Limb (tissue), 2 donors: ENCODE results near the gene IGFALS.
A peak's percentile ranks its signal among the peaks of the same experiment; 100 is the strongest.

ENCODE experiments used
- DNase-seq, 2 donors: peaks; one replicate each; pipeline ENCODE4 v3.0.0-alpha.2; 2016; ENCODE audit errors: extremely low spot score in 2 of 2

Gene IGFALS

DNA sequence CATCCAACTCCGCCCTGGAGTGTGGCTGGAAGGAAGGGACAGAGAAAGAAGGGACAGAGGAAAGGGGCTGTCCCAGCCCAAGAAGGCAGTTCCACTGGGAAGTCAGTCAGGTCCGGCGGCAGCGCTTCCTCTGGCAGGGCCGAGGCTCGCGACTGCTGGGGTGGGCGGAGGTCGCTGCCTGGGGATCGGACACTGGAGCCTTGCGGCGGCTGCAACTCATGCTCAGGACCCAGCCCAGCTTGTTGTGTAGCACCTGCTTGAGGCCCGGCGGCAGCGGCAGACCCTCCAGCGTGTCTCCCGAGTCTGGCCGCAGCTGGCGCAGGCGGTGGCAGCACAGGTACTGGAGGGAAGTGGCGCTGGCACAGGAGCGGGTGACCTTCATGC, 16.5 kb downstream of the IGFALS start:
- DNase-seq = no peak

- DNase-seq = no peak
Measured at GRCh38 chr16:1776672-1776955, 16.9 kb downstream of the IGFALS start.

GRCh38 chr16:1775846-1776671, 17.4 kb downstream of the IGFALS start:
- DNase-seq = no peak

- DNase-seq = no peak
Measured at GRCh38 chr16:1775006-1775845, 18.3 kb downstream of the IGFALS start.

- no peak for DNase-seq
Measured at GRCh38 chr16:1774448-1774780, 19.1 kb downstream of the IGFALS start.

GRCh38 chr16:1773703-1774447, 19.6 kb downstream of the IGFALS start:
- no peak for DNase-seq

- peak; percentile 72 to 92 for DNase-seq
Measured at GRCh38 chr16:1772908-1773702, 20.4 kb downstream of the IGFALS start, which contains the start of gene MRPS34. Gene MRPS34, minus strand, starts transcription at chr16:1773134. Its CDS starts 15 bp downstream, at chr16:1773119.

- DNase-seq = peak in 1 of 2 donors; percentile 68
Measured at GRCh38 chr16:1772362-1772907, 21.1 kb downstream of the IGFALS start, which contains the start of gene EME2. Gene EME2, plus strand, starts transcription at chr16:1772810. Its CDS starts 418 bp downstream, at chr16:1773228.

- DNase-seq = no peak
Measured at GRCh38 chr16:1771864-1772361, 21.6 kb downstream of the IGFALS start.

GRCh38 chr16:1771188-1771863, 22.2 kb downstream of the IGFALS start, which contains the start of gene NME3:
Gene NME3, minus strand, starts transcription at chr16:1771543. Its CDS starts 9 bp downstream, at chr16:1771534.
- peak; percentile 49 to 86 for DNase-seq

- DNase-seq = no peak
Measured at GRCh38 chr16:1770328-1771187, 22.9 kb downstream of the IGFALS start.

DNA sequence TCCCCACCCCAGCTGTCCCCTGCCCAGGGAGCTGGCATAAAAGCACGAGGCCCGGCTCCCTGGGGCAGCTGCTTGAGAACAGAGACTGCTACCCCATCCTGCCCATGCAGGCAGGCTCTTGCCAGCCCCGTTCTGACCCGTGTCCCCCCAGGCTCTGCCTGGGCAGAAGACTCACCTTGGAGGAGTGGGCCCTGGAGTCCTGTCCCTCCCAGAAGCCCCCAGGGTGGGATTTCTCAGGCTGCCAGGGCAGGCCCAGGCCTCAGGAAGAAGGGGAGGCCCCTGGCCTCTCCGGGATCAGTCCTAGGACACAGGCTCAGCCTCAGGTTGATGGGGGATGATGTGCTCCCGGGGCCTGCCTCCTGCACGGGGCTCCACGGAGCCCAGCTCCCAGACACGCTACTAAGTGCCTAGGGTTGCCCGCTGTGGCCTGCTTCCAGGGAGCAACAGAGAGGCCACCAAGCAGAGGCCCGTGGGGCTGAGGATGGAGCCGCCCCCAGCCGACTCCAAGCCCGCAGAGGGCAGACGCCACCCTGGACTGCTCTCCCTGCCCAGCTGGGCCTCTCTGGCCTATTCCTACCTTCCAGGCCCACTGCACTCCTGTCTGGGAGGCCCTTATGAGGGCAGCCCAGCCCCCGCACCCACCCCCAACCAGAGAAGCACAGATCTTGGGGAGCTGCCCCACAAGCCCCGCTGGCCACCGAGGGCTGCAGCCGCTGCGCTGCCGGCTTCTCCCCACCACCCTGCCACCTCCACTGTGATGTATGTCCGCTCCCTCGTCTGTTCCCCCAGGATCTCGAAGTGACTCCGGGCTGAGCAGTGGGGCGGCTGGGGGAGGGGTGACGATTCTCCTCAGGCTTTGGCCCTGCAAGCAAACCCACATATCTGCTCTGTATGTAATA, 23.9 kb downstream of the IGFALS start:
- DNase-seq = no peak

- no peak for DNase-seq
Measured at GRCh38 chr16:1768767-1769401, 24.6 kb downstream of the IGFALS start.

- no peak for DNase-seq
Measured at GRCh38 chr16:1768061-1768766, 25.3 kb downstream of the IGFALS start.

- no peak for DNase-seq
Measured at GRCh38 chr16:1767116-1767994, 26.1 kb downstream of the IGFALS start.

GRCh38 chr16:1766701-1767100, 26.8 kb downstream of the IGFALS start:
- DNase-seq = no peak
